UCSD-AML1 (cell line): ENCODE measurements around the gene CYB561D2.

Source experiments
- DNase-seq: peaks from one replicate; lab custom pipeline; 2025; ENCODE audit not compliant: unreplicated experiment; lab: John Stamatoyannopoulos, UW

The CYB561D2 gene

DNA sequence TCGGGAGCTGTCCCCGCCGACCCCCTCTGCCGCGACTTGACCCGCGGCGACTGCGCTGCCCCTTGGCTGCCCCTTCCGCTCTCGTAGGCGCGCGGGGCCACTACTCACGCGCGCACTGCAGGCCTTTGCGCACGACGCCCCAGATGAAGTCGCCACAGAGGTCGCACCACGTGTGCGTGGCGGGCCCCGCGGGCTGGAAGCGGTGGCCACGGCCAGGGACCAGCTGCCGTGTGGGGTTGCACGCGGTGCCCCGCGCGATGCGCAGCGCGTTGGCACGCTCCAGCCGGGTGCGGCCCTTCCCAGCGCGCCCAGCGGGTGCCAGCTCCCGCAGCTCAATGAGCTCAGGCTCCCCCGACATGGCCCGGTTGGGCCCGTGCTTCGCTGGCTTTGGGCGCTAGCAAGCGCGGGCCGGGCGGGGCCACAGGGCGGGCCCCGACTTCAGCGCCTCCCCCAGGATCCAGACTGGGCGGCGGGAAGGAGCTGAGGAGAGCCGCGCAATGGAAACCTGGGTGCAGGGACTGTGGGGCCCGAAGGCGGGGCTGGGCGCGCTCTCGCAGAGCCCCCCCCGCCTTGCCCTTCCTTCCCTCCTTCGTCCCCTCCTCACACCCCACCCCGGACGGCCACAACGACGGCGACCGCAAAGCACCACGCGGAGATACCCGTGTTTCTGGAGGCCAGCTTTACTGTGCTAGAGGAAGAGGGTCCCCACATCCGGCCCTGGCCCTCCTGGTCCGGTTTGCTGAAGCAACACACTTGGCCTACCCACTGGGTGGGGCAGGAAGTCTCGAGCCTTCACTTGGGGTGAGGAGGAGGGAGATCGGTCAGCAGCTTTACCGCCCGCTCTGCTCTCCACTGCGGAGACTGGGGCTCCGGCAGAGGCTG lies 10.0 kb upstream of the CYB561D2 start, which contains the start of gene RASSF1:
RASSF1 (minus strand) TSS at position 389 of the 882 bp plus-strand sequence; CDS start at position 358, 31 bp downstream.
- DNase-seq: peak; percentile 88

DNA sequence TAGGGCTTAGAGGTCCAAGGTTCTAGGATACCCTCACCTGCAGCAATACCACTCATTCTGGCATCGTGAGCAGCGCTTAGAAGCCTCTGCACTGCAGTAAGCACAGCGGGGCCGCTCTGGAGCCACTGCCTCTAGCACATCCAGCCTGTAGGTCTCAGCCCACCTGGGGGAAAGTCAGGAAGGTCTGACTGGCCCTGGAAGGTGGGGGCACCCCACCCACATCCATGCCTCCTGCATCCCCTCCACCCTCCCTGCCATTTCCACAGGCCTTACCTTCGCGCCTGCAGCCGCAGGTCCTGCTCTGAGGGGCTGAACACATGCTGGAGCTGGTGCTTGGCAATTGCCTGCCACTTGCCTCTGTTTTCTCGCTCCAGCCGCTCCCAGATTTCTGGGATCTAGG lies 9.1 kb upstream of the CYB561D2 start:
- no peak for DNase-seq

DNA sequence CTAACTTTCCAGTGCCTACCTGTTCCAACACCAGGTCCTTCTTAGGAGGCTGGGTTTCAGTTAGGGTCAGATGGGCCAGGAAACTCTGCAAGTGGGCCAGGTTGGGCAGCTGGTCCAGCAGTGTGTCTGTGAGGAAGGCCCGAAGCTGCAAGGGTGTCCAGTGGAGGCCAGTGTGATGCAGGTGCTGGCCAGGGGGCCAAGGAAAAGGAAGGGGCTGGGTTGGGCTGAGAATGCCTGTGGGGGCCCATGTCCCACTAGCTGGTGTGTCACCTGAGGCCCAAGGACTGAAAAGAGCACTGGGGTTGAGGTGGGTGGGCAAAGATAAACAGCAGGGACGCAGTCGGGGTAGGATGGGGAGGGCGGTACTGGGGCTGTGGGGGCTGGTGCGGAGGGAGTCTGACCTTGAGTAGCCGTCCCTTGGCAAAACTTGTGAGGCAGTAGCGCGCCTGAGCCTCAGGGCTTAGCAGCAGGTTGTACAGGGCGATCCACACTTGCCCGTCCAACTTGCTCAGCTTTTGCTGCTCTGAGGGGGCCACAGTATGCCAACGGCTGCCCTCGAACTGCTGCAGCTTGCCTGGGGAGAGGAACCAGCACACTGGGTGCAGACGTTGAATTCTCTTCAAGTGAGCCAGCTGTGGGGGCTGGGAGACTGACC lies 8.5 kb upstream of the CYB561D2 start:
- no peak for DNase-seq

DNA sequence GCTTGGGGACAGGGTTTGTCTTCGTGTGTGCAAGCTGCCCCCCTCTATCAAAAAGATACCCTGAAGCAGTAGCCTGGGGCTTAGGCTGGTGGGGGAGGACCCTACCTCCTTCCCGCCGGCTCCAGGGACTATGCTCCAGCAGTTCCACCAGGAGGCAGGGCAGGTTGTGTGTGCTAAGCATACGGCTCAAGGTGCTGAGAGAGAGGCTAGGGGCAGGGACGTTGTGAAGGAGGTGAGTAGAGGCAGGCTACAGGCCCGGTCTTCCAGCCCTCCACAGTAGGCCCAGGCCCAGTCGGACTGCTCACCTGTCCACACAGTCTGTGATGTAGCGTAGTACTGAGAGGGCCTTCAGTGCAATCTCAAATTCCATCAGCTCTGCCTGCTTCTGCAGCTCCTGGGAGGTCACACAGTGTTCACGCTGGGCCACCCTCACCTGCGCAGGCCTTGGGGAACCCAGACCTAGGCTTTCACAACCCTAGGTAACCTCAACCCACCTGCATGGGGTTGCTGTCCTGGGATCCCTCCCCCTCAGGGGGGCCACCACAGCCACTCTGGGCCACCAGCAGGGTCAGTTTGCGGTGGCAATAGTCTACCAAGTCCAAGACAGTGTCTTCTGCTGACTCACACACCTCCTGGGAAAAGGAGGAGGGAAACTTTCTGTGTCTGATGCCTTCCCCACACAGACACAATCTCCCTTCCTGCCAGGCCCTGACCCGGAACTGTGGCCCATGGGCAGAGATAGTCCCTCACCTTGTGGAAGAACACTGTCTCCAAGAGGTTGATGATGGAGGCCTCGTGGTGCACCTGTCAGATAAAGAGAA lies 7.6 kb upstream of the CYB561D2 start:
- DNase-seq: no peak

DNA sequence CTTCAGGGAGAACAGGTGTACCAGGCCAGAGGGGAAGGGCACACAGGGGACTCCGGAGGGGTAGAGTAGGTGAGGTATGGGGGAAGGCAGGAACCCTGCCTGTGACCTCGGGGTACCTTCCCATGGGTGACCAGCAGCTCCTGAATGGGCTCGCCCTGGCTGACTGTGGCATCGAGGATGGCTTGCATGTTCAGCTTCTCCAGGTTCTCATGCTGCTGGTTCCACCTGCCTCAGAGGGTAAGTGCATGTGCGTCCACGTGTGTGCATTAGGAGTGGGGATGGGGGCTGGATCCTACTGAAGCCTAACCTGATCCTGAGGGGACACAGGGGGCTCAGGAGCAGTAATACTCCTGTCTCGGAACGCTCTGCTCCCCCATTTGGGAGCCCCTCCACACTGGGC lies 5.7 kb upstream of the CYB561D2 start:
- DNase-seq: no peak

DNA sequence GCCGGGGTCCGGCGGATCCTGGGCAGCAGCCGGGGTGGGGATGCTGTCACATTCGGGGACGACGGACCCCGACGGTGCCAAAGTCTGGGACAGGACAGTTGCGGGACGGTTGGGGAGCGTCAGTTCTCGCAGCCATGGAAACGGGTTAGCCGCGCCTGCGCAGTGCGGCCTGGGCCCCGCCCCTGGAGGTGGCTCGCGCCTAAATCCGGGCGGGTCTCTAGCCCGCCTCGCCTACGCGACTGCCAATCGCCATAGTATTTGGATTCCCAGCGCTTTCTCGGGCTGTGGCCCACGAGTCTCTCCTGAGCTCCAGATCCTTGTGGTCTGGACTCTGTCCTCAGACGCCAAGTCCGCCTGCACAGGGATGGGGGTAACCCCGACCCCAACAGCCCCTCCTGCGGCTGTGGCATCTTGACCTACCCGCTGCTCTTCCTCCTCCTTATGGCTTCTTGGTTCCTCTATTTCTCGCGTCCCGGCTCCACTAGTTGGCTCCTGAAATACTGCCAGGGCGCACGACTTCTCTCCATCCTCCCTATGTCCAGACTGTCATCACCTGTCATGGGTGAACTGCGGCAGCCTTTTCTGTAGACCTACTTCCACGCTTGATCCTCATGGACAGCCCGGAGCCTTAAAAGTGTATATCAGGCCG lies 5.0 kb upstream of the CYB561D2 start, which contains the start of gene ZMYND10:
ZMYND10 (minus strand) TSS at position 147 of the 649 bp plus-strand sequence. CDS start 153 bp downstream, outside the sequence.
- DNase-seq: no peak

DNA sequence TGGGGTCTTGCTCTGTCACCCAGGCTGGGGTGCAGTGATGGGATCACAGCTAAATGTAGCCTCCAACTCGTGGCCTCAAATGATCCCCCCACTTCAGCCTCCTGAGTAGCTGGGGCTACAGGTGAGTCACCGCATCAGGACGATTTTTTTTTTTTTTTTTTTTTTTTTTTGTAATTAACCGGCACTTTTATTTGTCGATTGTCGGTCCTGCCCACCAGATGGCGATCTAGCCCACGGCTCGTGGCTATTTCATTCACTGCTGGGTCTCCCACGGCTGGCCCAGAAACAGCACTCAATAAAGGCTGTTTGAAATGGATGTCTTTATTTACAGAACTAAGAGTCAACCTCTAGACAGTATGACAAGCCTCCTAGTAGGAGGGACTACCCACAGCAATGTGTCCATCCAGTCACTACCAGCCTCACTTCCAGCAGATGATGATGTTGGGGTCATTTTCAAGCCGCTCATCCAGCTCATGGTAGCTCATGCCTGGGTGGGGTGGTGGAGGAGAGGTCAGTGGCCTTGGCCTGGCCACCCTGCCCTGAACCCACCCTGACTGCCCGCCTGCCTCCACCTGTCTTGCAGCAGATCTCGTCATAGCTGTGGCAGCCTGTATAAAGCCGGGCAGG lies 3.4 kb upstream of the CYB561D2 start:
- DNase-seq: peak; percentile 71

DNA sequence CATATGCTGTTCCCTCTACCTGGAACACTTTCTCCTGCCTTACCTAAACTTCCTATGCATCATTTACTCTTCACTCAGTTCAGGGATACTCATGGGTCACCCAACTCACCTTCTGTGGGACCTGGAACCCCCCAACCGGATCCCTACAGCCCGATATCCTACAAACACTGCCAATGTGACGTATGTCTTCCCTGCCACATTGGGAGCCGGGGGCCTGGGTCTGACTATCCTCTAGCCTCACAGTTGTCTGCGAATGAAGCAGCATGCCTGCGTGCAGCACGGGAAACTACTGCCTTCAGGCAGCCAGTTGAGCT lies 492 bp upstream of the CYB561D2 start:
- DNase-seq: no peak

DNA sequence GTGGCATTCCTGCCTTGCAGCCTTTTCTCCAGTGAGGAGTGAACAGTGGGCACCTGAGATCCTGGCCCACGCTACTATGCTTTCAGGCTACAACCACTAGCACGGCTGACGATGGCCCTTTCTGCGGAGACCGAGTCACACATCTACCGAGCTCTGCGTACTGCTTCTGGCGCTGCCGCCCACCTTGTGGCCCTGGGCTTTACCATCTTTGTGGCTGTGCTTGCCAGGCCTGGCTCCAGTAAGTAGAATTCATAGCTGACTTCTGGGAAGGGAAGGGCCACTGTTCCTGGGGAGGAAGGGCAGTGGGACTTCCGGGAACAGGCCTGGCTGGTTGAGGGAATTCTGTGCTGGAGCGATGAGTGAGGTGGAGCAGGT lies 648 bp downstream of the CYB561D2 start:
- DNase-seq: no peak

DNA sequence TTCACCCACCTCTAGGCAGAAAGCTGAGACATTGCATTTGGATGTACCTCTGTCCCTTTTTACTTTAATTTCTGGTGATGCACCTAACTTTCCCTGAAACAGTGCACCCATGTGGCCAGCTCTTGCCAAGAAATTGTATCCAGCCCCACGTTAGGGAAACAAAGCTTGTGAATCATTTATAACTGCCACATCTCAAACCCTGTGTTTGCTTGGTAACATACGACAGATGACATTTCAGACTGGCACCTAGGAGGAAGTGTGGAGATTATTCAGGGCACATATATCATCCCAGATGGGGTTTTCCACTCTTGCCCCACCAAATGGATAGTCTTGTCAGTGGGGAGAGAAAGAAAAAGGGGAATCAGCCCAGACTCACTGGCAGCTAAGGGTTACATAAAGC lies 2.1 kb downstream of the CYB561D2 start:
- DNase-seq: no peak

DNA sequence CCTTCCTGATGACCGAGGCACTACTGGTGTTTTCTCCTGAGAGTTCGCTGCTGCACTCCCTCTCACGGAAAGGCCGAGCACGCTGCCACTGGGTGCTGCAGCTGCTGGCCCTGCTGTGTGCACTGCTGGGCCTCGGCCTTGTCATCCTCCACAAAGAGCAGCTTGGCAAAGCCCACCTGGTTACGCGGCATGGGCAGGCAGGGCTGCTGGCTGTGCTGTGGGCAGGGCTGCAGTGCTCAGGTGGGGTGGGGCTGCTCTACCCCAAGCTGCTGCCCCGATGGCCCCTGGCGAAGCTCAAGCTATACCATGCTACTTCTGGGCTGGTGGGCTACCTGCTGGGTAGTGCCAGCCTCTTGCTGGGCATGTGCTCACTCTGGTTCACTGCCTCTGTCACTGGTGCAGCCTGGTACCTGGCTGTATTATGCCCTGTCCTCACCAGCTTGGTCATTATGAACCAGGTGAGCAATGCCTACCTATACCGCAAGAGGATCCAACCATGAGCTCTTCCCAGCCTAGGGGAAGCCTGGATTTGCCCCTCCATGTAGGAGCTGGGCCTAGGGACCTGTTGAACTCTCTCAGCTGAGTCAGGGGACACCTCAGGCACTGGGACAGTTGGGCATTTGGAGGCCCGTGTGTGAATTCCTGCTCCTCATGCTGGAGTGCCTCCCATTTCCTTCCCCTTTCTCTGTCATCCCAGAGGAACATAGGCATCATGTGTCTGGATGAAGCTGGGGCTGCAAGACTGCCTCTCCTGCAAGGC lies 2.8 kb downstream of the CYB561D2 start:
- no peak for DNase-seq

DNA sequence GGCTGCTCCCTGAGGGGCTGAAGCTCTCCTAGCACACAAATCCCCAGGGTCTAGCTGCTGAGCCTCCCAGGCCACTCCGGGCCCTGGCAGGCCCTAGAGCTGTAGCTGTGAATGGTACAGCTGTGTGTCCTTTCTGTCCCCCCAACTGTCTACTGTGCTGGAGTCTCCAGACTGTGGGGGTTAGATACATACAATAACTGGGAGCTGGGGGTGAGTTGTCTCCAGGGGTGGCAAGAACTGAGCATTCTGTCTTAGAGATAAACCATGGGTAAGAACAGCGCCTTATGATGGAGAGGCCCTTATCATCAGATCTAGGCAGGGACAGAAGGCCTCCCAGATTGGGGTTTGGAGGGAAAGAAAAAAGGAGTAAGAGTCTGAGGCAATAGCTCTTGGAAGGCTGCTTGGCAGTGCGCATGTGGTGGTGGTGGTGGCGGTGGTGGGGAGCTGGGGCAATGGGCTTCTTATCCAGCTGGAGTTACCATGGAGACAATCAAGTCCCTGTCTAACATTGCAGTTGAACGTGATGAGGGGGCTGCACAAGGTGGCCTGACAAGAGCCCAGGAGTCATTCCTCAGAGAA lies 3.6 kb downstream of the CYB561D2 start:
- DNase-seq: no peak

DNA sequence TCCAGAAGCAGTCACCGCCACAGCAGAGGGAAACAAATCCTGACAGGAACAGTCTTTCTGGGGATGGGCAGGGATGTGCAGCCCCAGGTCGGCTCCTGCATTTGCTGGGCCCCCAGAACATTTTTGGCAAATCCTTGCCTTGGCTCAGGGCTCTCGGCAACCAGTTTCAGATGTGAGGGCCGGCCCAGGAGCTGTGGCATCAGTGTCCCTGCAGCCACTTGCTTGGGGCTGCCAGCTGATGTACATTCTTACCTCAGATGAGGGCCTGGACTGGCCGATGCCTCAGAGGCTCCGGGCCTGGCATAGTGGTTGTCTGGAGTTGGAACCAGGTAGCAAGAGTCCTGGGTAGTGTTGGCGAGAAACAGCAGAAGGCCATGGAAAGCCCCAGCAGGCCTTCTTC lies 4.2 kb downstream of the CYB561D2 start:
- DNase-seq: no peak

DNA sequence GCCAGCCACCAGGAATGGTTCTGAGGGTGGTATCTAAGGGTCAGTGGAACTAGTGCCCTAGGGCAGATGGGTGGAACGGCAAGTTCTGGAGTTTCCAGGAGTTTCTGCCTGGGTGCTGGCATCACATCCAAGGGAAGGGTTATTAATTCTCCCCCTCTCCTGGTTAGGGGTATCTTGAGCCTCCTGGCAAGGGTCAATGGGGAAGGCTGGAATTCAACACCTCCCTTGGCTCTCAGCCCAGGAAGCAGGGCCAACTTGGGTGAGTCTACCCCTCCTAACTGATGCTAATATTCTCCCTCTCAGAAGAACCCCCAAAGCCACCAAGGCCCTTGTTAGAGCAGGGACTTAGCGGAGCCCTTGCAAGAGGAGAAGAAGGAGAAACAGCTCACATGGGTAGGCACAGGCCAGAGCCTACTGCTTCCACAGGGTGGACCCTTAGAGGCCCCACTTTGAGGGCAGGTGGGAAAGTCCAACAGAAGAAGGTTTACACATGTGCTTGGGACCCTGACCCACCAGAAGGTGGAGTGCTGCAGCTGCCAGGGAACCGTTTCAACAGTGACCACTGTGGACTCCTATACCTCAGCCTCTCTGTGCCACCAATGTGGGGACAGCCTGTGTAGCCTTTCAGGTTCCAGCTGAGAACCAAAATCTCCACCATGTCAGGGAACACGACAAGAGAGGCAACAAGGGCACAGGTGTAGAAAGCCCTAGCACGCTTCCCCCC lies 5.3 kb downstream of the CYB561D2 start:
- DNase-seq: no peak

DNA sequence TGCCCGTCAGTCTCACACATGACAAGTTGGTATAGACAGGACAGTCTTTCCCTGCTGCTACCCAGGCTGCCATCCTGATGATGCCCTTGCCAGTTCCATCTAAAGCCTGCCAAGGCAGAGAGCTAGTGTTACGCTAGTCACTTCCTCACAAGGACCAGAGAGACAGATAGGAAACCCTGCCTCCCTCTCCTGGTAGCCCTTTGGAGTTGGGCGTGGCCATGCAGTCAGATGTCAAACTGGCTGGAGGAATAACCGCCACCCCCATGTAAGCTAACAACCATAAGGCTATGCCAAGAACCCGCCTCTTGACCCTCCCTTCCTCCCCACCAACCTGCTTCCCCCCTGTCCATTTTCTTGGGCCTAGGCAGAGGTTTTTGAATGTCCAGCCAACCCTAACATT lies 5.9 kb downstream of the CYB561D2 start:
- peak; percentile 40 for DNase-seq

DNA sequence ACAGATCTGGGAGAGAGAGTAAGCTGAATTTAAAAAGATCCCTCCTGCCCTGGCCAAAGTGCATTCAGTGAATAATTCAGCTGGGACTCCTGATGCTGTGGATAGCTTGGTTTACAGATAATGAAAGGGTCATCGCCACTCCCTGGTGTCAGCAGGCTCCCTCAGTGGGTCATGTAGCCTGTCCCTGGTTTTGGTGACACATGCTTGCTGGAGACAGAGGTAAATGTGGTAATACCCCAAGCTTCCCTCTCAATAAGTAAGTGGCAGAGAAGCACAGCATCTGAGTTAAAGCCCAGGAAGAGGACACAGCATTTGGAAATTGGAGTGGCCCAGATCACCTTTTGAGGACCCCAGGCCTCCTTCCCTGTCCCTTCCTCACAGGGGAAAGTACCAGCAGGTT lies 6.8 kb downstream of the CYB561D2 start:
- no peak for DNase-seq

DNA sequence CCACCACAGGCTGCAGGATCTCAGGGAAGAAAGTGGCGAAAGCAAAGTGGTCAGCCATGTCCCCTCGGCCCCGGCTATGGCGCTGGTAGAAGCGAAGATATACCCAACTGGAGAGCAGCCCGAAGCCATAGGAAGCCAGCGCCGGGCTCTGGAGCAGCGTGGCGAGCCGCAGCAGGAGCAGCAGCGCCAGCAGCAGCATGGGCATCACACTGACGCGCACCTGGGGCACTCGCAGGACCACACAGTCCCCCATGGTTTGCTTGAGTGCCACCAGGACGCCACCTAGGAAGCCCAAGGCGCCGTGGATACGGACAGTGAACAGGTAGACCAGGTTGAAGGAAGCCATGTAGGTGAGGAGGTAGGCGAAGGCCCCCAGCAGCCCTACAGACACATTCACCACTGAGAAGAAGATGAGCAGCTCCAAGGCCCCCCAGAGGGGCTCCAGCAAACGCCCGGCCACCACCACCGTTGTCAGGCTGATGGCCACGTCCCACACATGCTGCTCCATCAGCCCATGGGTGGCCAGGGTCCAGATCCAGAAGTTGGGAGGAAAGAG lies 7.8 kb downstream of the CYB561D2 start:
- DNase-seq: no peak

DNA sequence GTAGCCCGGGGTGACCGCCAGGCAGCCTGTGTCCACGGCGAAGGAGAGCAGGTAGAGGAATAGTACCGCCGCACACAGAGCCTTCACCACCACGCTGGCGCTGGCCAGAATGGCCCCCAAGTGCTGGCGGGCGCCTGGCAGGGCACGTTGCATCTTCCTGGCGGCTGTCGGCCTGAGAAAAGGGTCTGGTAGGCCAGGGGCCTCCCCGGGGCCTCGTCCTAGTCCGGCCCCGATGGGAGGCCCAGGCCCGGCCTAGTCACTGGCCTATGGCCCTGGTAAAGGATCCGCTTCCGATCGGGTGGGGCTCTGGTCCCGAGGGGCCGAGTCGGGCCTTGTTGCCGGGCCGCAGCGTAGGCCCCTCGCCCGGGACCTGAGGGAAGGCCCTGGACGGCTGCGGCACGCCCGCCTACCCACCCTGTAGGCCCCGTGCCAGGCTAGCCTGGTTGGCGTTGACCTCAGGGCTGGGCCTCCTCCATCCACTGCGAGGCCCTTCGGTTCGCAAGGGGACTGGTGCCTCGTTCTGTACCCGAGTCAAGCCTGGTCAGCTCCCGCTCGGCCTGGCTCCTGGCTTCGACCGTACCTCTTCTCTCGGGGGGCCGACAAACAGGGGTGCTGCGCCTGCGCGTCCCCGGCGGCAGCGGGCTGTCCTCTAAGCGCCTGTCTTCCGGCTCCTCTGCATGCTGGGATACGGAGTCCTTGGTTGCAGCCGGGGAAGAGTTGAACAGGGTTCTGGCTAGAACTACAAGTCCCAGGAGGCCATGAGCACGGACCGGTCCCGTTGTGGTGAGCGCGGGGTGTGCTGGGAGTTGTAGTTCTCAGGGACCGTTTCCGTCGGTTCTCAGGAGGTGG lies 8.5 kb downstream of the CYB561D2 start, which contains the start of gene TMEM115:
TMEM115 (minus strand) TSS at position 611 of the 849 bp plus-strand sequence; CDS start at position 153, 458 bp downstream.
- DNase-seq: peak; percentile 93
